SJSA1 (cell line): ENCODE measurements around the gene LNPEP. TPM values are rescaled to one million over a fixed set of nuclear protein-coding genes. Genes with fewer than 3 reads are reported as not detected.
"Not testable (repeated sequence)": the region's sequence is repeated elsewhere in the genome, so short reads cannot be mapped to it uniquely, and the experiment has no call there.

ENCODE experiments used
- DNase-seq, 2 experiments: peaks; one replicate each; pipeline ENCODE4 v3.0.0-alpha.2; 2015 to 2020; ENCODE audit warnings: low spot score in 2 of 2, low read depth in 1 of 2
- H3K27ac ChIP-seq: fragments of 250-450 bp; sonication (Bioruptor Pico); 2 replicates; pipeline ENCODE4 v1.5.1; 2020; ENCODE audit warnings: mild to moderate bottlenecking, moderate library complexity
- H3K27me3 ChIP-seq: fragments of 250-450 bp; sonication (Bioruptor Pico); replicated peaks from 2 replicates; pipeline ENCODE4 v1.5.1; 2020; ENCODE audit warnings: mild to moderate bottlenecking, moderate library complexity
- H3K36me3 ChIP-seq: fragments of 250-450 bp; sonication (Bioruptor Pico); 2 replicates; pipeline ENCODE4 v1.5.1; 2020; ENCODE audit warnings: mild to moderate bottlenecking
- H3K4me1 ChIP-seq: fragments of 250-450 bp; sonication (Bioruptor Pico); replicated peaks from 2 replicates; pipeline ENCODE4 v1.6.1; 2021; ENCODE audit warnings: mild to moderate bottlenecking
- H3K4me3 ChIP-seq: fragments of 250-450 bp; sonication (Bioruptor Pico); 2 replicates; pipeline ENCODE4 v1.5.1; 2020; ENCODE audit warnings: mild to moderate bottlenecking
- H3K9me3 ChIP-seq: fragments of 250-450 bp; sonication (Bioruptor Pico); replicated peaks from 2 replicates; pipeline ENCODE4 v1.5.1; 2020; ENCODE audit warnings: mild to moderate bottlenecking
- total RNA-seq: library from RNA; depleted of rRNA; stranded (reverse); fragments of >200 nt; shearing (Covaris generic); gene quantifications from 2 replicates; pipeline ENCODE4 v1.2.3, GENCODE V29; 2014; rRNA removed

The LNPEP gene
- total RNA-seq, 1 experiment from 2014 or later = 23.7 TPM

- Histone ChIP-seq H3K4me3 (no peak overlapping the region), H3K27ac (no peak overlapping the region), H3K4me1 (no peaks in the 10 kb centered on the region), H3K36me3 (no peaks in the 10 kb centered on the region), H3K27me3 (peaks cover 6% of the 10 kb centered on the region; the same call in 1 of the 2 replicates), H3K9me3 (0 out of 2 replicates have a peak, but pooled peaks cover 3% of the 10 kb centered on the region)
- DNase-seq = no peak
Observed at GRCh38 chr5:97075649-97076048, 139.8 kb downstream of the LNPEP start.

GRCh38 chr5:97076098-97076497 is 140.2 kb downstream of the LNPEP start:
- no peaks in the 10 kb centered on the region for H3K4me1 ChIP-seq
- no peaks in the 10 kb centered on the region for H3K9me3 ChIP-seq
- H3K4me3 ChIP-seq = no peak overlapping the region
- H3K36me3 ChIP-seq = no peaks in the 10 kb centered on the region
- H3K27ac ChIP-seq = no peak overlapping the region
- H3K27me3 ChIP-seq = peaks cover 3% of the 10 kb centered on the region; the same call in 1 of the 2 replicates
- no peak for DNase-seq

GRCh38 chr5:97077246-97077645 is 141.4 kb downstream of the LNPEP start:
- no peak for DNase-seq
- H3K4me3 ChIP-seq = no peak overlapping the region
- no peak overlapping the region for H3K27ac ChIP-seq
- H3K27me3 ChIP-seq = peaks cover 3% of the 10 kb centered on the region
- H3K36me3 ChIP-seq = no peaks in the 10 kb centered on the region
- no peaks in the 10 kb centered on the region for H3K4me1 ChIP-seq
- H3K9me3 ChIP-seq = peaks cover 4% of the 10 kb centered on the region; the same call in 1 of the 2 replicates

- Histone ChIP-seq H3K4me1 (no peaks in the 10 kb centered on the region), H3K4me3 (no peak overlapping the region), H3K36me3 (no peaks in the 10 kb centered on the region), H3K27ac (no peak overlapping the region), H3K27me3 (peaks cover 3% of the 10 kb centered on the region), H3K9me3 (peaks cover 4% of the 10 kb centered on the region; the same call in 1 of the 2 replicates)
- DNase-seq = no peak
Observed at GRCh38 chr5:97078958-97079743, 143.3 kb downstream of the LNPEP start.

GRCh38 chr5:97084782-97085458 is 149.0 kb downstream of the LNPEP start:
- H3K27me3 ChIP-seq, H3K9me3 ChIP-seq, H3K36me3 ChIP-seq, H3K4me1 ChIP-seq, DNase-seq, H3K27ac ChIP-seq, H3K4me3 ChIP-seq: not testable (repeated sequence)

- Histone ChIP-seq H3K9me3 (peaks cover 4% of the 10 kb centered on the region; the same call in 1 of the 2 replicates), H3K4me1 (no peaks in the 10 kb centered on the region), H3K27me3 (no peaks in the 10 kb centered on the region; the same call in none of the 2 replicates), H3K27ac (no peak overlapping the region), H3K36me3 (no peaks in the 10 kb centered on the region), H3K4me3 (no peak overlapping the region)
- DNase-seq = no peak
Observed at GRCh38 chr5:97085459-97086181, 149.7 kb downstream of the LNPEP start.

Other genes starting within 250 kb of the LNPEP start
- gene ERAP1, start 128.1 kb upstream of the LNPEP start, total RNA-seq = 45.0 and 57.2 TPM in 2 replicates
- gene ERAP2, start 59.6 kb upstream of the LNPEP start, total RNA-seq = 25.1 and 33.1 TPM in 2 replicates
- gene LIX1, start 206.5 kb downstream of the LNPEP start, total RNA-seq = not detected in 2 replicates
- gene RIOK2, start 247.2 kb downstream of the LNPEP start, total RNA-seq = 34.1 and 36.8 TPM in 2 replicates